ENCODE results near the gene ASPN.
"Not testable (repeated sequence)": the region's sequence is repeated elsewhere in the genome, so short reads cannot be mapped to it uniquely, and the experiment has no call there.

Gene ASPN

GRCh38 chr9:92435263-92435662, 47.0 kb downstream of the ASPN start:
- Mint-ChIP-seq H3K4me1 (ENCODE audit: low read depth) (peaks cover 12% of the 10 kb centered on the region), H3K27ac (no peak overlapping the region), H3K4me3 (no peak overlapping the region), H3K9me3 (no peaks in the 10 kb centered on the region), H3K36me3 (ENCODE audit: low read depth) (peaks cover 5% of the 10 kb centered on the region), H3K27me3 (ENCODE audit: low read depth) (no peaks in the 10 kb centered on the region)
- DNase-seq (ENCODE audit: low spot score): no peak

- Mint-ChIP-seq H3K27me3 (ENCODE audit: low read depth) (no peaks in the 10 kb centered on the region), H3K27ac (no peak overlapping the region), H3K9me3 (no peaks in the 10 kb centered on the region), H3K4me3 (no peak overlapping the region), H3K4me1 (ENCODE audit: low read depth) (peaks cover 9% of the 10 kb centered on the region), H3K36me3 (ENCODE audit: low read depth) (peaks cover 4% of the 10 kb centered on the region)
- DNase-seq (ENCODE audit: low spot score): no peak
Measured at GRCh38 chr9:92432972-92433548, 49.2 kb downstream of the ASPN start.

- H3K4me3 Mint-ChIP-seq: no peak overlapping the region
- peaks cover 3% of the 10 kb centered on the region for H3K36me3 Mint-ChIP-seq (ENCODE audit: low read depth)
- no peak for DNase-seq (ENCODE audit: low spot score)
- peaks cover 9% of the 10 kb centered on the region for H3K4me1 Mint-ChIP-seq (ENCODE audit: low read depth)
- no peak overlapping the region for H3K27ac Mint-ChIP-seq
- no peaks in the 10 kb centered on the region for H3K27me3 Mint-ChIP-seq (ENCODE audit: low read depth)
- H3K9me3 Mint-ChIP-seq: no peaks in the 10 kb centered on the region
Measured at GRCh38 chr9:92432350-92432749, 50.0 kb downstream of the ASPN start.

- peaks cover 5% of the 10 kb centered on the region for H3K4me1 Mint-ChIP-seq (ENCODE audit: low read depth)
- no peak overlapping the region for H3K4me3 Mint-ChIP-seq
- H3K36me3 Mint-ChIP-seq (ENCODE audit: low read depth): peaks cover 3% of the 10 kb centered on the region
- no peak for DNase-seq (ENCODE audit: low spot score)
- no peak overlapping the region for H3K27ac Mint-ChIP-seq
- H3K27me3 Mint-ChIP-seq (ENCODE audit: low read depth): no peaks in the 10 kb centered on the region
- no peaks in the 10 kb centered on the region for H3K9me3 Mint-ChIP-seq
Measured at GRCh38 chr9:92429836-92430235, 52.5 kb downstream of the ASPN start.

- Mint-ChIP-seq H3K27ac (no peak overlapping the region), H3K36me3 (ENCODE audit: low read depth) (no peaks in the 10 kb centered on the region), H3K9me3 (no peaks in the 10 kb centered on the region), H3K4me3 (no peak overlapping the region), H3K4me1 (ENCODE audit: low read depth) (peaks cover 4% of the 10 kb centered on the region), H3K27me3 (ENCODE audit: low read depth) (no peaks in the 10 kb centered on the region)
- no peak for DNase-seq (ENCODE audit: low spot score)
Measured at GRCh38 chr9:92426501-92427145, 55.7 kb downstream of the ASPN start.

DNA sequence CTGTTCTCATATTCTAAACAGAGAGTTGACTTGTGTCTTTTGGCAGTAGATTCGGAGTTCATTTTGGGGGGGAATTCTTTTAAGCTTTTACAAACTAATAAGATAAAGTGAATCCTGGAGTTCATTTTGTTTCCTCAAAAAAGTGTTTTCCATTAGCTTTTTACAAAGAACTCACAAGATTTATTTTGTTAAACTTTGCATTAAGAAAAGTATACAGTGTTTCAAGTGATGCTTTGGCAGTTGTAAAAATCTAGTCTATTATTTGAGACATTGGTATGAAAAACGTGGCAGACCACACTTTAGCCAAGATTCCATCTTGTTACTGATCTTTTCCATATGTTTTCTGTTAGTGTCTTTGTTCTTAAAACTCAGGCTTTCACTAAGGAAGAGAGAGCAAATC, 56.8 kb downstream of the ASPN start:
- DNase-seq (ENCODE audit: low spot score): no peak
- Mint-ChIP-seq H3K27me3 (ENCODE audit: low read depth) (no peaks in the 10 kb centered on the region), H3K36me3 (ENCODE audit: low read depth) (no peaks in the 10 kb centered on the region), H3K4me3 (no peak overlapping the region), H3K9me3 (no peaks in the 10 kb centered on the region), H3K27ac (no peak overlapping the region), H3K4me1 (ENCODE audit: low read depth) (peaks cover 4% of the 10 kb centered on the region)

GRCh38 chr9:92424340-92424739, 58.0 kb downstream of the ASPN start, which contains the start of gene OMD:
TSS of gene OMD (minus strand) at chr9:92424471. CDS start at chr9:92417558, 6,913 bp downstream.
- Mint-ChIP-seq H3K36me3 (ENCODE audit: low read depth) (no peaks in the 10 kb centered on the region), H3K4me1 (ENCODE audit: low read depth) (peaks cover 4% of the 10 kb centered on the region), H3K4me3 (no peak within 1 kb of the TSS), H3K27ac (no peak within 1 kb of the TSS), H3K9me3 (no peaks in the 10 kb centered on the region), H3K27me3 (ENCODE audit: low read depth) (no peaks in the 10 kb centered on the region)
- DNase-seq (ENCODE audit: low spot score): no peak

- Mint-ChIP-seq H3K36me3 (ENCODE audit: low read depth) (no peaks in the 10 kb centered on the region), H3K4me1 (ENCODE audit: low read depth) (peaks cover 4% of the 10 kb centered on the region), H3K9me3 (no peaks in the 10 kb centered on the region), H3K4me3 (no peak overlapping the region), H3K27ac (no peak overlapping the region), H3K27me3 (ENCODE audit: low read depth) (no peaks in the 10 kb centered on the region)
- no peak for DNase-seq (ENCODE audit: low spot score)
Measured at GRCh38 chr9:92423612-92424011, 58.7 kb downstream of the ASPN start.

DNA sequence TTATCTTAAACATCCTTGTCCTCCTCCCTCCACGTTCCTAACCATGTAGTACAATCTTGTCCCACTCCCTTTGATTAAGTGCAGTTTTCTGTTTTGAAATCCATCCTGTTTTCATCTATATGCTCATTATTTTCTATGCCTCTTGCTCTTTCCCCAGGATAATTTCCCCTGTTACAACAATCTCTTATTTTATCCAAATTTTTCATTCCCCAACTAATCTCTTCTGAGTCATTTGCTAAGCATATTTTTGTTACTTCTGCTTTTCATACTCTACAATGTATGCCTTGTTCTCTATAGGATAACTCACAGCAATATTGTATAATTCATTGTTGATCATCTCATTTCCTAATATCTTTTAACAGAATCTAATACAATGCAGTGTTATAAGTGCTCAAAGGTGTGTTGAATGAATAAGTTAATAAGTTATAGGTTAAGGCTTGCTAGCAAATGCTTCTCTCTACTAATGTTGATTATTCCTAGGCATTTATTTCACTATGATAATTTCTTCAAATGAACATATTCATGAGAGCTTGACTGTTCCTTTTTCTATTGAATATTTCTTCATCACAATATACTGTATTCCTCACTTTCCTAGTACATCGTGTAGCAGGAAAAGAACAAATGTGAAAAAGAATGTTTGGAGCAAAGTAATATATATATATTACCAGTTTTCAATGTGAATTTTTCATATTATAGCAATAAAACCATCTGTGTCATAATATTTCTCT, 59.5 kb downstream of the ASPN start:
- Mint-ChIP-seq H3K4me1 (ENCODE audit: low read depth) (peaks cover 4% of the 10 kb centered on the region), H3K27me3 (ENCODE audit: low read depth) (no peaks in the 10 kb centered on the region), H3K4me3 (no peak overlapping the region), H3K27ac (no peak overlapping the region), H3K36me3 (ENCODE audit: low read depth) (no peaks in the 10 kb centered on the region), H3K9me3 (no peaks in the 10 kb centered on the region)
- DNase-seq (ENCODE audit: low spot score): no peak

GRCh38 chr9:92414566-92414965, 67.7 kb downstream of the ASPN start:
- no peak overlapping the region for H3K4me3 Mint-ChIP-seq

DNA sequence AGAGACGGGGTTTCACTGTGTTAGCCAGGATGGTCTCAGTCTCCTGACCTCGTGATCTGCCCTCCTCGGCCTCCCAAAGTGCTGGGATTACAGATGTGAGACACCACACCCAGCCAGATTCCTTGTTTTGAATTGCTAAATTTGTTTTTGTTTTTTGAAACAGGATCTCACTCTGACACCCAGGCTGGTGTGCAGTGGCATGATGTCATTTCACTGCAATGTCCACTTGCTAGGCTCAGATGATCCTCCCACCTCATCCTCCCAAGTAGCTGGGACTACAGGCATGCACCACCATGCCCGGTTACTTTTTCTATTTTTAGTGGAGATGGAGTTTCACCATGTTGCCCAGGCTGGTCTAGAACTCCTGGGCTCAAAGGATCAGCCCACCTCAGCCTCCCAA, 71.1 kb downstream of the ASPN start:
- H3K36me3 Mint-ChIP-seq (ENCODE audit: low read depth); H3K27ac Mint-ChIP-seq; H3K27me3 Mint-ChIP-seq (ENCODE audit: low read depth); H3K4me3 Mint-ChIP-seq; H3K9me3 Mint-ChIP-seq; DNase-seq (ENCODE audit: low spot score): not testable (repeated sequence)
- H3K4me1 Mint-ChIP-seq (ENCODE audit: low read depth): peaks cover 14% of the 10 kb centered on the region

More at GRCh38 chr9:92414566-92414965, 67.7 kb downstream of the ASPN start:
- H3K4me1 Mint-ChIP-seq (ENCODE audit: low read depth): peaks cover 2% of the 10 kb centered on the region
- no peaks in the 10 kb centered on the region for H3K27me3 Mint-ChIP-seq (ENCODE audit: low read depth)
- no peak overlapping the region for H3K27ac Mint-ChIP-seq
- H3K9me3 Mint-ChIP-seq: no peaks in the 10 kb centered on the region
- no peaks in the 10 kb centered on the region for H3K36me3 Mint-ChIP-seq (ENCODE audit: low read depth)
- DNase-seq (ENCODE audit: low spot score): no peak

GRCh38 chr9:92408747-92409478, 73.4 kb downstream of the ASPN start:
- Mint-ChIP-seq H3K36me3 (ENCODE audit: low read depth) (peaks cover 3% of the 10 kb centered on the region), H3K4me3 (no peak overlapping the region), H3K27me3 (ENCODE audit: low read depth) (no peaks in the 10 kb centered on the region), H3K4me1 (ENCODE audit: low read depth) (peaks cover 25% of the 10 kb centered on the region), H3K27ac (no peak overlapping the region), H3K9me3 (no peaks in the 10 kb centered on the region)
- no peak for DNase-seq (ENCODE audit: low spot score)

- Mint-ChIP-seq H3K9me3 (no peaks in the 10 kb centered on the region), H3K27me3 (ENCODE audit: low read depth) (no peaks in the 10 kb centered on the region), H3K4me1 (ENCODE audit: low read depth) (peaks cover 25% of the 10 kb centered on the region), H3K4me3 (no peak overlapping the region), H3K36me3 (ENCODE audit: low read depth) (peaks cover 3% of the 10 kb centered on the region), H3K27ac (no peak overlapping the region)
- no peak for DNase-seq (ENCODE audit: low spot score)
Measured at GRCh38 chr9:92407818-92408217, 74.5 kb downstream of the ASPN start.

DNA sequence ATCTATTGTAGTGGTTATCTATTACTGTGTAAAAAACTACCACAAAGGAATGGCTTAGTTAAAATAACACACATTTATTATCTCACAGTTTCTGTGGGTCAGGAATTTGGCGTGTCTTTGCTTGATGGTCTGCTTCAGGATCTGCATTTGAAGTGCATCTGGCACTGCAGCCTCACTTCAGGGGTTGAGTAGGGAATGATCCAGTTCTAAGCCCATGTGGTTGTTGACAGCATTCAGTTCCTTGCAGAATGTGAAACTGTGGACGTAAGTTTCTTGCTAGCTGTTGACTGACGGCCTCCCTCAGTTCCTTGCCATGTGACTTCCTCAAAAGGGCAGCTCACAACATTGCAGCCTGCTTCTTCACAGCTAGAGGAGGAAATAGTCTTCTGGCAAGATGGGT, 75.8 kb downstream of the ASPN start:
- Mint-ChIP-seq H3K9me3 (no peaks in the 10 kb centered on the region), H3K4me1 (ENCODE audit: low read depth) (peaks cover 27% of the 10 kb centered on the region), H3K27ac (peak overlapping the region; percentile 77), H3K4me3 (peak overlapping the region; percentile 63), H3K27me3 (ENCODE audit: low read depth) (no peaks in the 10 kb centered on the region), H3K36me3 (ENCODE audit: low read depth) (peaks cover 3% of the 10 kb centered on the region)
- DNase-seq (ENCODE audit: low spot score): peak; percentile 23
